ENCODE results near the gene OXA1L. TPM values are rescaled to one million over a fixed set of nuclear protein-coding genes. Genes with fewer than 3 reads are reported as not detected.
"Not testable (repeated sequence)": the region's sequence is repeated elsewhere in the genome, so short reads cannot be mapped to it uniquely, and the experiment has no call there.

OXA1L gene
- total RNA-seq, 1 experiment from 2014 or later = 138 TPM

- DNase-seq (ENCODE audit: low spot score); H3K27me3 Mint-ChIP-seq (ENCODE audit: low read depth); H3K4me1 Mint-ChIP-seq; ATAC-seq; POLR2A ChIA-PET; H3K4me3 Mint-ChIP-seq; H3K36me3 Mint-ChIP-seq; H3K27ac Mint-ChIP-seq; CTCF ChIA-PET: not testable (repeated sequence)
- peaks cover 13% of the 10 kb centered on the region; the same call in 1 of the 2 replicates for H3K9me3 Mint-ChIP-seq
Observed at GRCh38 chr14:22725374-22725773, 41.1 kb upstream of the OXA1L start.

- POLR2A ChIA-PET = no interaction called here
- Mint-ChIP-seq H3K4me1 (peaks cover 6% of the 10 kb centered on the region; the same call in 1 of the 2 replicates), H3K9me3 (peaks cover 13% of the 10 kb centered on the region; the same call in 1 of the 2 replicates), H3K36me3 (no peaks in the 10 kb centered on the region), H3K27me3 (ENCODE audit: low read depth) (no peaks in the 10 kb centered on the region; the same call in 1 of the 2 replicates), H3K27ac (no peak overlapping the region), H3K4me3 (no peak overlapping the region)
- CTCF ChIA-PET = no interaction called here
- no peak for ATAC-seq
- TF ChIP-seq IRF2 (CRISPR knock-in tag; IDR thresholded peaks at IDR 0.05; ENCODE audit: borderline replicate concordance, low read depth) (no peak), TEAD4 (CRISPR knock-in tag; IDR thresholded peaks at IDR 0.05) (no peak), MYBL2 (CRISPR knock-in tag; IDR thresholded peaks at IDR 0.05) (no peak), ZNF396 (CRISPR knock-in tag; IDR thresholded peaks at IDR 0.05; ENCODE audit: borderline replicate concordance) (no peak)
- DNase-seq (ENCODE audit: low spot score) = no peak
Observed at GRCh38 chr14:22726012-22726411, 40.5 kb upstream of the OXA1L start.

DNA sequence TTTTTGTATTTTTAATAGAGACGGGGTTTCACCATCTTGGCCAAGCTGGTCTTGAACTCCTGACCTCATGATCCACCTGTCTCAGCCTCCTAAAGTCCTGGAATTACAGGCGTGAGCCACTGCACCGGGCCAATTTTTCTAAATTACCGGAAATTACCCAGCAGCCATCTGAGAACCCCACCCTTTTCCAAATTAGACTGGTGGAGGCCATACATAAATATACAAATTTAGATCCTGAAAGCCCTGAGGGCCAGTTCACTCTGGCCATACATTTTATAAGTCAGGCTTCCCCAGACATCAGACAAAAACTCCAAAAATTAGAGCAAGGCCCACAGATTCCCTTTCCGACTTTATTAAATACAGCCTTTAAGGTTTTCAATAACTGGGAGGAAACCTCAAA is 34.4 kb upstream of the OXA1L start:
- H3K36me3 Mint-ChIP-seq; H3K27ac Mint-ChIP-seq; CTCF ChIA-PET; POLR2A ChIA-PET; H3K4me1 Mint-ChIP-seq; DNase-seq (ENCODE audit: low spot score); H3K27me3 Mint-ChIP-seq (ENCODE audit: low read depth); ATAC-seq; H3K9me3 Mint-ChIP-seq; H3K4me3 Mint-ChIP-seq: not testable (repeated sequence)

GRCh38 chr14:22733829-22734228 is 32.7 kb upstream of the OXA1L start:
- TF ChIP-seq, protein P1, sequence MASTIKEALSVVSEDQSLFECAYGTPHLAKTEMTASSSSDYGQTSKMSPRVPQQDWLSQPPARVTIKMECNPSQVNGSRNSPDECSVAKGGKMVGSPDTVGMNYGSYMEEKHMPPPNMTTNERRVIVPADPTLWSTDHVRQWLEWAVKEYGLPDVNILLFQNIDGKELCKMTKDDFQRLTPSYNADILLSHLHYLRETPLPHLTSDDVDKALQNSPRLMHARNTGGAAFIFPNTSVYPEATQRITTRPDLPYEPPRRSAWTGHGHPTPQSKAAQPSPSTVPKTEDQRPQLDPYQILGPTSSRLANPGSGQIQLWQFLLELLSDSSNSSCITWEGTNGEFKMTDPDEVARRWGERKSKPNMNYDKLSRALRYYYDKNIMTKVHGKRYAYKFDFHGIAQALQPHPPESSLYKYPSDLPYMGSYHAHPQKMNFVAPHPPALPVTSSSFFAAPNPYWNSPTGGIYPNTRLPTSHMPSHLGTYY (CRISPR knock-in tag; IDR thresholded peaks at IDR 0.05) = no peak
- TF ChIP-seq GABPB1 (CRISPR knock-in tag; IDR thresholded peaks at IDR 0.05) (no peak), ZNF263 (CRISPR knock-in tag; IDR thresholded peaks at IDR 0.05; ENCODE audit: low read depth) (no peak), JAZF1 (CRISPR knock-in tag; IDR thresholded peaks at IDR 0.05) (no peak), ELF4 (CRISPR knock-in tag; IDR thresholded peaks at IDR 0.05; ENCODE audit: low read depth) (no peak), ZBTB43 (CRISPR knock-in tag; IDR thresholded peaks at IDR 0.05) (no peak), CREB1 (CRISPR knock-in tag; IDR thresholded peaks at IDR 0.05) (no peak), IRF2 (CRISPR knock-in tag; IDR thresholded peaks at IDR 0.05; ENCODE audit: borderline replicate concordance, low read depth) (no peak), PRDM15 (CRISPR knock-in tag; IDR thresholded peaks at IDR 0.05) (no peak), EMX1 (CRISPR knock-in tag; IDR thresholded peaks at IDR 0.05) (no peak)
- TF ChIP-seq, protein P2, sequence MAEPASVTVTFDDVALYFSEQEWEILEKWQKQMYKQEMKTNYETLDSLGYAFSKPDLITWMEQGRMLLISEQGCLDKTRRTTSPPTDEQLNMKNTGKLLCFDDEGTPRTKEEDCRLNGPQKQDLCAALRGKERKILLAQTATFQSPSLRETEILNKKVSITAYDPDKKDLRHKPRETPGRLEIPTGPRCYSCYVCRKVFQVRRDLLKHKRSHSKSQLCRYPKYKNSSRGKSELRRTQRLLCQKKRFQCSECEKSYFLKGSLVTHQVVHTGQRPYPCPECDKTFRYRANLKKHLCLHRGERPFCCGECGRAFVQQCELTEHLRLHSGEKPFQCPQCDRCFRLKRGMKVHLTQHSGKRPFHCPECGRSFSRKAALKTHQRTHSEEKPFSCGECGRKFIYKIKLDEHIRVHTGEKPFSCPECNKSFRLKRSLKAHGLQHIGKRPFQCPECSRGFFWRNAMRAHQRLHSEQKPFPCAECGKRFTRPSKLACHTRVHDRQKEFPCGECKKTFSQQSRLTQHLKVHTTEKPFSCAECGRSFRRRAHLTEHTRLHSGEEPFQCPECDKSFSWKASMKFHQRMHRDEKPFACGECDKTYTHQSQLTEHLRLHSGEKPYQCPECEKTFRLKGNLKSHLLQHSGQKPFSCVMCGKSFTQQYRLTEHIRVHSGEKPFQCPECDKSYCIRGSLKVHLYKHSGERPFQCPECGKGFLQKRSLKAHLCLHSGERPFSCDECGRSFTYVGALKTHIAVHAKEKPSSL (CRISPR knock-in tag; conservative IDR thresholded peaks at IDR 0.05) = no peak
- TF ChIP-seq, protein P3, sequence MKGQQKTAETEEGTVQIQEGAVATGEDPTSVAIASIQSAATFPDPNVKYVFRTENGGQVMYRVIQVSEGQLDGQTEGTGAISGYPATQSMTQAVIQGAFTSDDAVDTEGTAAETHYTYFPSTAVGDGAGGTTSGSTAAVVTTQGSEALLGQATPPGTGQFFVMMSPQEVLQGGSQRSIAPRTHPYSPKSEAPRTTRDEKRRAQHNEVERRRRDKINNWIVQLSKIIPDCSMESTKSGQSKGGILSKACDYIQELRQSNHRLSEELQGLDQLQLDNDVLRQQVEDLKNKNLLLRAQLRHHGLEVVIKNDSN (CRISPR knock-in tag; IDR thresholded peaks at IDR 0.05) = no peak
- no peak for DNase-seq (ENCODE audit: low spot score)
- CTCF ChIA-PET = no interaction called here
- ATAC-seq = no peak
- Mint-ChIP-seq H3K9me3 (peaks cover 12% of the 10 kb centered on the region), H3K36me3 (no peaks in the 10 kb centered on the region; the same call in 1 of the 2 replicates), H3K4me1 (no peaks in the 10 kb centered on the region), H3K27me3 (ENCODE audit: low read depth) (no peaks in the 10 kb centered on the region), H3K4me3 (no peak overlapping the region), H3K27ac (no peak overlapping the region)
- POLR2A ChIA-PET = no interaction called here

All from WTC11 (cell line).